Esophagus squamous epithelium (tissue), 4 donors: Measurements from ENCODE around the gene CSMD2.

Experiments used
- CTCF ChIP-seq, 6 experiments: fragments of 450-650 bp in 4 of 6; fragments of 200-600 bp in 2 of 6; sonication (generic) in 2 of 6; IDR thresholded peaks; one replicate each; pipeline ENCODE4 v1.5.1; 2016 to 2019; ENCODE audit warnings: antibody characterized with exemption in 6 of 6, mild to moderate bottlenecking in 4 of 6, moderate library complexity in 4 of 6
- POLR2A ChIP-seq, 4 donors: fragments of 450-650 bp; IDR thresholded peaks; one replicate each; pipeline ENCODE4 v1.6.1; 2017; ENCODE audit warnings: antibody characterized with exemption in 4 of 4, mild to moderate bottlenecking in 4 of 4, moderate library complexity in 3 of 4

GRCh38 chr1:34052565-34052964, 112.5 kb downstream of the CSMD2 start:
- TF ChIP-seq CTCF (IDR thresholded peaks at IDR 0.05) (no peak), POLR2A (IDR thresholded peaks at IDR 0.05) (no peak)
